Measurements from ENCODE around the gene SLC6A11.

The SLC6A11 gene

DNA sequence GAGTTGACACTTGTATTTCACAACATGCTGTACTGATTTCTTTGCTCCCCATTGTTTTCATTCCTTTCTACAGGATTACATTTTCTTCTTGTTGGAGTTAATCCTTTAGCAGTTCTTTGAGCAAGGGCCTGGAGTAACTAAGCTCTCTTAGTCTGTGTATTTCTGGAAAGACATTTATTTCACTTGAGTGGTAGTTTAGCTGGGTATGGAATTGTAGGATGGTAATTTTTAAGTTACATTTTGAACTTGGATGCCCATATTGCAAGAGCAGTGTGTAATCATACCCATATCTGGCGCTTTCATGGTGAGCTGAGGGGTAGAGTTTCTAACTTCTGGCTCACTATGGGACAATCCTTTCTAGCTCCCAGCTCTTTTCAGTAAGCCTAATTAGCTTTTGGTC is 74.6 kb downstream of the SLC6A11 start:
- no peak for DNase-seq

DNA sequence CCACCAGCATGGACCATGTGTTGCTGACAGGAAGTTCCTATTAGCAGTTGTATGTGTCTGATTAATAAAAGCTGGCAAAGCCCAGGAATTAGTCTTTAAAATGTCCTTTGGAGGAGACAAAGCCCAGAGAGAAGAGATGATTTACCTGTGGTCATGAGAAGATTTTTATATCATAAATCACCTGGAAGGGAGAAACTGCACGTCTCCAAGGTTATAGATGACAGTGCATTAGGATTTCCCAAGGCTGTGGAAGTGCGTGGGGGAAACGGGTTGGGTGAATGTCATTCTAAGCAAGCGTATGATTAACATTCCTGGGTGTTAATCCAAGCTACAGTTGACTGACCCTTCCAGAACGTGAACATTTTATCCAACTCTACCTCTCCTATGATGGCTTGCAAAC is 76.6 kb downstream of the SLC6A11 start:
- DNase-seq, result no peak

DNA sequence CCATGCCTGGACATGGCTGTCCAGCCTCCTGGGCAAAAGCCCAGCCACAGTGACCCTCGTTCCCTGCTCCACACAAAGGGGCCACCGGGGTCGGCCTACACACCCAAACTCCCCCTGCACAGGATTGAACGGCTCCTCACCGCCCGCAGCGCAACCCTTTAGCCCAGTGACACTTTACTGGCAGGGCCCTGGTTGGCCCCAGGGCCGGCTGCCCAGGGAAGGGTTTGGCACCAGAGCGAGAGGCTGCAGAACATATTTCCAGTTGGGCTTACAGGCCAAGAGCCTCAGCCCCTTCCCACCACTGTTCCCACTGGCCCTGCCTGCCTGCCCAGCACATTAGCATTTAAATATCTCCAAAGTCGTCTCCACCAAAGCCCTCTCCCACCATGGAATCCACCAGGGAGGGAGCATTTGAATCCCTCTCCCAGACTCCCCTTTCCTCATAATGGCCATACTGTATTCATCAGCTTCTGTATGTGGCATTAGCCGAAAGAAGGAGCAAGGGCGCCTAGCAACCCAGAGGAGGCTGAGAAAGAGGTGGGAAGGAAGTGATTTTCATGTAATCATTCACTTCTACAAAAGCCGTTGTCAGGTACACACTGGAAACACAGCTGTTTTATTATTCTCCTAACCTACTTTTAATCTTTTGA is 85.4 kb downstream of the SLC6A11 start:
- DNase-seq, result no peak

DNA sequence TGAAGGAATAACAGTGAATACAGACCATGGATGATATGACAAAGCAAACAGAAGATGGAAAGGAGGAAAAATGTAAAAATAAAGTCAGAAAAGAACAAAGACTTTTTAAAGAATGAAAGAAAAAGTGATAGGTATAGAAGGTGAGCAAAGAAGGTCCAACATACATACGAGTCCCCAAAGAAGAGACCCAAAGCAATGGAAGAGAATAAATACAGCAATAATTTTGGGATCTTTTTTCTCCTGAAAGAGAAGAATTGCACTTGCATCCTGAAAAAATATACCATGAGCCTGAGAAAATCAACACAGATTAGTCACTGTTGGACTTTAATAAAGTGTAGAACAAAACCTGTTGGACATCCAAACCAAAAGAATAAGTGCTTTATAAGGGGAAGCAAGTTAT is 91.2 kb downstream of the SLC6A11 start:
- DNase-seq, result no peak

DNA sequence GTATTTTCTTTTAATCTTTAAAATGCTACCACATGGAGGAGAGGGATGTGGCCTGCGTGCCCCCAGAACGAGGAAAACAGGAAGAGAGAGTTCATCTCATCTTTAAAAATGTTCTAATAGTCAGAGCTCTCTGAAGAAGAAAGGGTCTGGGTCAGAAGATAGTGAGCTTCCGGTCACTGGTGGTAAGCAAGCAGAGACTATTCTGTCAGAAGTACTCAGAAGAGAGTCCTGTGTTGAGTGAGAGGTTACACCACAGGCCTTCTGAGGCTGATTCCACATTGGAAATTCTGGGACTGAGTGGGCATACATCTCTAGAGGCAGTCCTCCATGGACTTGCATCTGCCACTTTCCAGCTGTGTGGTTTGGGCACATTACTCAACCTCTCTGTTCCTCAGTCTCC is 94.3 kb downstream of the SLC6A11 start:
- no peak for DNase-seq

DNA sequence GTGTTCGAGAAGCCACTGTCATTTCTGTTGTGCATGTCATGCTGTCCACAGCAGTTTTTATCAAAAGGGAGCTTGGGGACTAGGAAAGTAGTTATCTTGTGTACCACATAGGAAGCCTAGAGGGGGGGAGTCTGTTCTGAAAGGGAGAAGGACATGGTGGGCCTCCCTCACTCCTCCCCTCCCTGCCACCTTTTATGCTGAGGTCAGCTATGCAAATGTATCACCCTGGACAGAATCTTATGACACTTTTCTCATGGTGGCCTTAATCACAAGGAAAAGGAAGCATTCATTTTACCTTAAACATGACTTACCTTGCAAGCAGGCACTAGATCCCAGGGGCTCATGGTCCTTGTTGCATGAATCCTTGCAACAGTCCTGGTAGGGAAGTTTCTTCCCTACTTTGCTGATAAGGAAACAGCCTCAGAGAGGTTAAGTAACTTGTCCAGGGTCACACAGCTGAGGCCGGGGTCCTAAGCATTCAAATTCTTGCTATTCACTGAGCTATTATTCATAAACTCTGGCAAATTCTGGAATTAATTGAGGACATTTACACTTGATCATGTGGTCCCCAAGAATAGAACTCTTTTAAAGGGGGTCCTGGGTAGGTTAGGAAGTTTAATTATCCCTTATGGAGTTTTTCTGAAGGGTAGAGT is 95.4 kb downstream of the SLC6A11 start:
- no peak for DNase-seq

DNA sequence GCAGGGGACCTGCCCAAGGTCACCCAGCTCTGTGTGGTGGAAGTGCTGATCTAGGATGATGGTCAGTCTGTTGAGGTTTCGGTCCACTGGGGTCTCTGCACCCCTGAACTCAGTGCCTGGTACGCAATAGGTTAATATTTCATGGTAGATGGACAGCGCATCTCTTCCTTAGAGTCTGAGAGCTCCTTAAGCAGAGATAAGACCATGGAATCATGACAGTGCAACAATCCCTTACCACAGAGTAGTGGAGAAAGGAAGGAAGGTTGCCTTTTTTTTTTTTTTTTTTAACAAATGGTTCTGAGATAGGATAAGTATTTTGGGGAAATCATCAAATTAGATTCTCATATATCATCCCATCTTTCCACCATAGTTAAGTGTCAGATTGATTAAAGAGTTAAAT is 96.8 kb downstream of the SLC6A11 start:
- no peak for DNase-seq

DNA sequence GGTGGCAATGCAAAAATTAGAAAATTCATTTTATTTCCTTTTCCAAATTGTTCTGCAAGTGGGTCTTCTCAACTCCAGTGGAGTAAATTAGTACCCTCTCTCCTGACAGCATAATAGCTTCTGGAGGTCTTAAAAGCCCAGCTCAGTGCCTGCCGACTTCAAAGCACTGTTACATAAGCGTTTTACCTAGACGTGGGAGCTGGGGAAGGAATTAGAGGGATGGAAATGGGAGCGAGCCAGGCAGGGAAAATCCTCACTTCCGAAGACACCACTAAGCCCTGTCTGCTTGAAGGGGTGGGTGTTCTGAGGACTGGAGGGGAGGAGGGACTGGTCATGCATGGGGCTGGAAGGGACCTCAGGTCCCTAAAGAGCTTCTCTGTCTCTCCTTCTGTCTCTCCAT is 99.3 kb downstream of the SLC6A11 start:
- DNase-seq, result no peak

DNA sequence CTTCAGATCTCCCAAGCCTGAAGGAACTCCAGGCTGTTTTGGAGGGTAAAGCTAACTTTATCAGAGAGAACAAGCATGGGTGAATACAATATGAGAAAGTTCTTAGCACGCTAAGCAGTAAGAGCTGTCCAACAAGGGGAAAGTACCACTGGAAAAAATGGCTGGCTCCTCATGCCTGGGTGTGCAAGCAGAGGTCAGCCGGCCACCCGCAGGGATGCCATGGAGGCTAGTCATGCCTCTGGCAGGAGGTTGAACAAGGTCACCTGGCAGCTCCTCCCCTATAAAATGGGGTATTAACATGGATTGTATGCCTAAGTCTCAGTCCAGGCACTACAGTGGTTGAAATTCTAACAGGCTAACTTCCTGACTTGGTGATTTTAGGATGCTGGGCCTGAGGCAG is 101.1 kb downstream of the SLC6A11 start:
- DNase-seq, result no peak

DNA sequence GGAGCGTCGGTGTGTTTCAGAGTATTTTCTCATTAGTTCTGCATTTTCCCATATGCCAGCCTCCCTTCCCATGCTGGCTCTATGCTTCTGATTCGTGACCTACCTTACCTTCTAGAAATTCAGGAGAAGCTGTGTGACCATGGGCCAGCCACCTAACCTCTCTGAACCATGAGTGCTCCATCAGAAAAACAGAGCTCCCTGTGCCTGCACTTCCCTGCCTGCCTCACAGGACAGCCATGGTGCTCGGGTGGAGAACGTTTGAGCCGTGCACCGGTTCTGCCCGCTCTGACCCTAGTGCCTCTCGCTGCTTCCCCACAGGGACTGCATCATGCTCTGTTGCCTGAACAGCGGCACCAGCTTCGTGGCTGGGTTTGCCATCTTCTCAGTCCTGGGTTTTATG is 102.0 kb downstream of the SLC6A11 start:
- DNase-seq, result no peak

DNA sequence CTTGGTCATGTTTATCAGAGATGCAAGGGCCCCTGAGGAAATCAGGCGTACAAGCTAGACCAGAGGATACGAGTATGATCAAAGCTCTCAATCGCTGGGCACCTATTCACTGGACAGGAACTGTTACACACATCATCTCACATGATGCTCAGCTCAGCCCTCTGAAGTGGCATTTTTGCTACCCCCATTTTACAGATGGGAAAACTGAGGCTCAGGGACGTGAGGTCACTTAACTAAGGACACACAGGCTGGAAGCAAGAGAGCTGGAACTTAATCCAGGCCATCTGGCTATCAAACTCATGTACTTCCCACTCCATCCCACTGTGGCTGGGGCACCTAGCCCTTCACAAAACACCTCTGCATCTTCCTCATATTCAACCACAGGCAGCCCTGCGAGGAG is 103.6 kb downstream of the SLC6A11 start:
- DNase-seq, result no peak

DNA sequence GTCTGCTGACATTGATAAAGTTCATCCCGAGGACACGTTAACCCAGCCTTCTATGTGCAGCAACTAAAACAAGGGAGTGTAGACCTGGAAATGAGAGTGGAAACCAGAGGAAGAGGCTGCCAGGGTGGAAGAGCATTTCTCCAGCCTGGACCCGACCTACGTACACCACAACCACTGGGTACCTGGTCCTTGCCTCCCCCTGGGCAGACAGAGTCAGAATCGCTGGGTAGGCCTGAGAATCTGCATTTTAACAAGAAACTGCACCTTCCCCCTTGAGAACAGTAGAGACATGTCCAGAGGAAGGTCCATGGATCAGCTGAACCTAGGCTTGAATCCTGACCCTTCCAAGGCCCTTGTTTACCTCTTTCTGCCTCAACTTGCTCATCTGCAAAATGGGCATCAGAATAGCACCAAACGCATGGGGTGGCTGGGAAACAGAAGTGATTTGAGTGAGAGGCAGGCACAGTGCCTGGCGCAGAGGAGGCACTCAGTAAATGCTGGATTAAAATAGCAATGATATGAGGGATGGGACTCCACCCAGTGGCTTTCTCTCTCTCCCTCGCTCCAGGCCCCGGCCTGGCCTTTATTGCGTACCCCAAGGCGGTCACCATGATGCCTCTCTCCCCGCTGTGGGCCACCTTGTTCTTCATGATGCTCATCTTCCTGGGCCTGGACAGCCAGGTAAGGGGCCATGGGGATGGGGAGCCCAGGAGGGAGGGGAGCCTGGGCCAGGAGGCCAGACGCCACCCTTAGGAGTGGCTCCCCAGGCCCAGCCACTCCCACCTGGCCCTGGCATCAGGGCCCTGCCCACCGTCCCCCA is 109.6 kb downstream of the SLC6A11 start:
- no peak for DNase-seq

DNA sequence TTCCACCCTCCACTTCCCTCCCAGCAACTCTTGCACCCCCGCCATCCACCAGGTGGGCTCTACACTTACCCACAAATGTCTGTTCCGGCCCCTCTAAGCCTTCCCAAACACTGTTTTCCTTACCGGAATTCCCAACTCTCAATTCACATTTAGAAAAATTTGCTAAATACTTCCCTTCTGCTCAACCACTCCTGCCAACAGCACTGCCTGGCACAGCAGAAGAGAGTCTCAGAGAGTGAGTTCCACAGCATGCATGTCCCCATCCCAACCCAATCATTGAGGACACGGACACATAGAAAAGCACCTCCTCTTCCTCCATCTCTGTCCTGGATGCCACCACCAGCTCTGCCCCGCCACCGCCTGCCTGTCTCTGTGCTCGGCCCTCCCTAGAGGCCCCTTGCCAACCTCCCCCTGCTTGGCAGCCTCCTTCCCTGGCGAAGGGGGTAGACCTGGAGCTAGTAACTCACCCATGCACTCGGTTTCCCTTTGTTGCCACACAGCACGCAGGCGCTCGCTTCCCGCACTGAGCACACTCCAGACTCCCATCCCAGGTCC is 110.3 kb downstream of the SLC6A11 start:
- DNase-seq, result no peak

DNA sequence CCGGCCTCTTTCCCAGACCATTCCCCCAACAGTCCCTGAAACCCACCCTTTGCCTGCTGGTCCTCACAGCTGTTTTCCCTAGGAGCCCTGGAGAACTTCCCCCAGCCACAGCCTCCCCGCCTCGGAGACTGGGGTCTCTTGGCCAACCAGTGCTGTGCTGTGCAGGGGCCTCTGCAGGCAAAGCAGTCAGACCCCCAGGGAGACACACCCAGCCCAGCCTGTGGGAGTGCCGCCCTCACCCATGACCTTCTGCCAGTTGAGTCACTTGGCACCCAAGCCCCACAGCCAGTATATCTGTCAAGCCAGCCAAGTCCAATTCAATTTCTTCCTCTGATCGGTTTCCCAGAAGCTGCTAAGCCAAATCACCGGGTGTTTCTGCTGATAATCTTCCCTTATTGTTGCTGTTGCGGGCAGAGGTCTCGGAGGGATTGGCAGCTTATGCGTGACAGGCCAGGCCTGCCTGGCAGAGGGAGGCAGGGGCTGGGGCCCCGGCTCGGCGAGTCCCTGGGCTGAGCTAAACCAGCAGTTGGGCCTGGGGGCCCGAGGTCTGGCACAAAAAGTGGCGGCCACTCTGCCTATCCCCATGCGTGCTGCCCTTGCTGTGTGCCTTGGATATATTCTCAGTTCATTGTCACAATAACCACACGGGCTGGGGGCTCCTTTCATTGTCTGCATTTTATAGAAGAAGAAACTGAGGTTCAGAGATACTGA is 110.9 kb downstream of the SLC6A11 start:
- no peak for DNase-seq

DNA sequence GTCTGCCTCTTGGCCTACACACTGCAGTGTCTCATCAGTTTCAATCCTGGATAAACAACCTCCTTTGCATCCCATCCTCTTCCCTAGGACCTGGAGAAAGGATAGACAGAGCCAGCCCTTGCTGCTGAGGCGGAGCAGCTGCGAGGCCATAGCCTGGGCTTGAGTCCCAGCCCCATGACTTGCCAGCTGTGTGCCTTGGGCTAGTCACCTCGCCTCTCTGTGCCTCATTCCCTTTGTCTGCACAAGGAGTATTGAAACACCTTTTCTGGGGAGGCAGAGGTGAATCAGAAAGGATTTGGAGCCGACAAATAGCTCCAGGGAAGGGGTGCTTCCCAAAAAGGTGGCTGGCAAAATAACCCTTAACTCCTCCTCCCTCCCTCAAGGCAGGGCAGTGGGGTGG is 111.5 kb downstream of the SLC6A11 start:
- DNase-seq, result no peak

DNA sequence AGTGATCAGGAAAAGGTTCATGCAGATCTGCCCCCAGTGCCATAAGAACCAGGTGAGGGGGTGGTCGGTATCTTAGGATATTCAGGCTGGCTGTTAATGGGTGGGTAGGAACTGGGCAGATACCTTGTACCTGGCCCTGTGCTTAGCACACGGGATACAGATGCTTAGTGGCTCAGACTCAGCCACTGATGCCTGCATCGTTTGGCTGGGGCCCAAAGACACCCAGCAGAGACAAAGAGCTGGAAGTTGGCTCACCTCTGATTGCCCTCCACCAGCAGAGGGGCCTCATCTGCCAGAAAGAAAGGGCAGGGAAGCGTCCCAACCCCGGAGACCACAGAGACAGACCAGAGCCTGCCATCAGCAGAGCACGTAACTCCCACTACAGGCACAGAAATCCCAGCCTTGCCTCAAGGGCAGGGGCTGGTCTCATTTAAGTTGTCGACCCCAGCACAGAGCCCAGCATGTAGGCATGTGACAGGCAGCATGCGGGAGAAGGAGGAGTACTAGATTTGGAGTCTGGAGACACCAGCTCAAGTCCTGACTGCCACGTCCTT is 112.5 kb downstream of the SLC6A11 start:
- DNase-seq, result no peak

DNA sequence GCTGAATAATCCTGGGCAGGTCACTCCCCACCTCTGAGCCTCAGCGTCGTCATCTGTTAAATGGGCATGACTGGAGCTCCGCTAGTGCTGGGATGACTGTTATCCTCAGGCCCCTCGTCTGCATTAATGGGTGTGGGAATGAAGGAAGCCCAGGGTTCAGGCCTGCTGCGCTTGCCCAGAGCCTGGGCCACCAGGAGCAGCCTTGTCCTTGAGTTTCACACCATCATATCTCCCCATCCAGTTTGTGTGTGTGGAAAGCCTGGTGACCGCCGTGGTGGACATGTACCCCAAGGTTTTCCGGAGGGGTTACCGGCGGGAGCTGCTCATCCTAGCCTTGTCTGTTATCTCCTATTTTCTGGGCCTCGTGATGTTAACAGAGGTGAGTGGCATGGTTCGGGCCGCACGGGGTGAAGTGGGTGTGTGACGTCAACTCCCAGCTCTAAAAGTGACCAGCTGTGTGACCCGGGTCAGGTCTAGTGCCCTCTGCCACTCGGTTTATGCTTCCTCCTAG is 113.0 kb downstream of the SLC6A11 start:
- no peak for DNase-seq

DNA sequence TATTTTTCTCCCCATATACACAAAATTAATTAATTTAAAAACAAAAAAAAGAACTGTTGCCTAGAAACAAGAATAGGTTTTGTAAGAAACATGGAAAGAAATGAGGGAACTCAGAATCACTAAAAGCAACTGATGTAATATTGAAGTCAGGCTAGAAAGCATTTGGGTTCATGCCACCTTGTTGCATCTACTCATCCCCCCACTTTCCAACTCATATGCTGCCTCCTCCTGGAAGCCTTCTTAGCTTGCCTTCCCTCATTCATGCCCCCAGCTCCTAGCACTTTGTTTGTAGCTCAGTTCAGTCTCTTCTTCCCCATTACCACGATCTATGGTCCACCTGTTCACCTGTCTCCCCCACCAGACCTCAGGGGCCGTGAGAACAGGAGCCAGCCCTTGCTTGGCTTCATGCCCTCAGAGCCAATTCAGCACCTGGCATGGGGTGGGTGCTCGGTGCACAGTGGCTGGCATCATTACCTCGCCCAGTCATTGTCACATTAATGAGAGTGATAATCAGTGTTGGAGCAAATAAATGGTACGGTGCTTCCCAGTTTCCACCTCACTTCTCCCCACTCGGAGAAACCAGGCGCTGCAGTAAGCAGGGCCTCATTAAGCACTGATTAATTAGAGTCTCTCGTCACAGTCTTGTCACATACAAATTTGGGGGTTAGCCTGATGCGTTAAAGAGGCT is 114.1 kb downstream of the SLC6A11 start:
- DNase-seq, result no peak

DNA sequence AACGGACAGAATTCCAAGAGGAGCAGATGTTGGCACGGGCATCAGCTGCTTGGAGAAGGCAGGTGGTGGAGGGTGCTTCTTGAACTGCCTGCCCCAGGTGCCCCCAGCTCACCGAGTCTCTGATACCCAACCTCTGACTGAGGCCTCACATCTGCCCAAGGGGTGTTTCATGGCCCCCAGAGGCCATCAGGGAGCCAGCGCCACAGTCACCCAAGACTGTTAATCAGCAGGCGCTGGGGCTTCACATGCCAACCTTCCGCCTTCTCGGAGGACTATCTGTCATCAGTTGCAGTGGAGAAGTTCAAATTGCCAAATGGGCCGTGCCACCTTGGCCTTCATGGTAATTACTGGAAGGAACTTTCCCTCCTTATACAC is 114.6 kb downstream of the SLC6A11 start:
- DNase-seq, result no peak

DNA sequence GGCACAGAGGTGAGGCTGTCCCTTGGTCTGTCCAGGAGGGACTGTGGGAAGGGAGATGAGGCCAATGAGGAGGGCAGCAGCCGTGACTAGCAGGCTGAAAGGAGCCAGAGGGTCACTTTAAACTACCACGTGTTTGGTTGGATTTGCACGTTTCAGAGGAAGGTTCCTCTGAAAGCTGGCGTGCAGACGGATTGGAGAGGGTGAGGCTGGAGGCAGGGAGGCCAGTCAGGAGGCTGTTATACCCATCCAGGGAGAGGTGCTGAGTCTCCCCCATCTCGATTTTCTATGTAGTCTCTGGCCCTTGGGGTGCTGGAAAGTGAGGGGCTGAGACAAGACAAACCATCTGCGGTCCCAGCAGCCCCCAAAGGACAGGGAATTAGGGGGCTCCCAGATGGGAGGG is 116.6 kb downstream of the SLC6A11 start:
- DNase-seq, result no peak

DNA sequence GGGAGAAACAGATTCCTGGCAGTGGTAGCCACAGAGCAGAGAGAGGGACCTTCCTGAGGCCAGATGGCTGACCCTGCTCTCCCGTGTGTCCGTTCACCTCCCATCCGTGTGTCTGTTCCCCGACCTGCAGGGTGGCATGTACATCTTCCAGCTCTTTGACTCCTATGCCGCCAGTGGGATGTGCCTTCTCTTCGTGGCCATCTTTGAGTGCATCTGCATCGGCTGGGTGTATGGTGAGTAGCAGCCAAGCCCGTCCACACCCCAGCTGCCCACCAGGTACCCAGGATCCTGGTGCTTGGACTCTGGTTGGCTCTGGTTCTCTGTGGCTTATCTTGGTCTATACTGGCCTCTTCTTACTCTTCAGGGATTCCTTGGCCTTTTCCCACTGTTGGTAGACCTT is 117.0 kb downstream of the SLC6A11 start:
- no peak for DNase-seq

DNA sequence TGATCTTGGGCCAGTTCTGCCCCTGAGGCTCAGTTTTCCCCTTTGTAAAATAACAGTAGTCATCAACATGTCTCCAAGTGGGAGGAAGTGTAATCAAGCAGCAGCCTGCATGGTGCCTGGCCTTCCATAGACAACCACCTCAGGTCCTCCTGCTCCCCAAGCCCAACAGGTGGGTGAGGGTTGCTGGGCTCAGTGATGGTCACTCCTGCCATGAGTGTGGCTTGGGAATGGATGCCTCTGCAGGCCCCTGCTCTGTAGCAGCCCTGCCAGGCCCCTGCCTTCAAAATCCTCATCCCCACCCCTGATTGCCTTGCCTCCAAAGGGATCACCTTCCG is 117.4 kb downstream of the SLC6A11 start:
- no peak for DNase-seq

Data from fibroblast of skin of right quadriceps (primary cell).